ENCODE measurements around the gene CBR3. TPM values are rescaled to one million over a fixed set of nuclear protein-coding genes. Genes with fewer than 3 reads are reported as not detected.

Gene CBR3
- total and polyA plus RNA-seq, 2 experiments from 2014 or later = 4.6 to 8.7 TPM

DNA sequence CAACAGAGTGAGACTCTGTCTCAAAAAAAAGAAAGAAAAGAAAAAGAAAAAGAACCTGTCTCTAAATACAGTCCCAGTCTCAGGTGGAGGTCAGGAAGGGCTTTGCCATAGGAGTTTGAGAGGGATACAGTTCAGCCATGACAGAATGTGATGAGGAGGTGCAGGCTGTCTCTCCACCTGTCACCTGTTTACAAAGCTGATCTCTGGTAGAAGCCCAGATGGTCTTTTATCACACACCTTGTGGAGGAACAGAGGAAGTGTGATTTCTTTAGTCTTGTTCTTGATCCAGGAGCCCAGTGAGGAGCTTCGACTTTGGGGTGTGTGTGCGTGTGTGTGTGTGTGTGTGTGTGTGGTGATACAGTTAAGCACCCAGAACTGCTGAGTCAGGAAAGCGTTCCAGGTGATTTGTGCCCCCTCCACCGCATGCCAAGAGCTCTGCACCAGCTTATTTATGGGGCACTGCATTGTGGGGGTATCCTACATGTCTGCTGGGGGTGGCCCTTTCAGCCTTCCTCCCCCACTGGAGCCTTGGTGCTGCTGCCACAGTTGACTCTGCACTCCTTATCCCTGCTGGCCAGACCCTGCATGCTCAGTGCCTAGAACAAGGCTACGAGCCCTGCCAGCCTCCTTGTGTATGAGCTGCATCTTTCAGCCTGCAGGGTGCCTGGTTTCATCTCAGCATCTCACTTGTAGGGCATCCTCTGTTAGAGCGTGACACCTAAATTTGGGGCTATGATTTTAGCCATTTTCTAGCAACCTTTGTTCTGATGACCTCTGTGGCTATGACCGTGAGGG lies 41.1 kb downstream of the CBR3 start (continued):
- TF ChIP-seq, protein P1, sequence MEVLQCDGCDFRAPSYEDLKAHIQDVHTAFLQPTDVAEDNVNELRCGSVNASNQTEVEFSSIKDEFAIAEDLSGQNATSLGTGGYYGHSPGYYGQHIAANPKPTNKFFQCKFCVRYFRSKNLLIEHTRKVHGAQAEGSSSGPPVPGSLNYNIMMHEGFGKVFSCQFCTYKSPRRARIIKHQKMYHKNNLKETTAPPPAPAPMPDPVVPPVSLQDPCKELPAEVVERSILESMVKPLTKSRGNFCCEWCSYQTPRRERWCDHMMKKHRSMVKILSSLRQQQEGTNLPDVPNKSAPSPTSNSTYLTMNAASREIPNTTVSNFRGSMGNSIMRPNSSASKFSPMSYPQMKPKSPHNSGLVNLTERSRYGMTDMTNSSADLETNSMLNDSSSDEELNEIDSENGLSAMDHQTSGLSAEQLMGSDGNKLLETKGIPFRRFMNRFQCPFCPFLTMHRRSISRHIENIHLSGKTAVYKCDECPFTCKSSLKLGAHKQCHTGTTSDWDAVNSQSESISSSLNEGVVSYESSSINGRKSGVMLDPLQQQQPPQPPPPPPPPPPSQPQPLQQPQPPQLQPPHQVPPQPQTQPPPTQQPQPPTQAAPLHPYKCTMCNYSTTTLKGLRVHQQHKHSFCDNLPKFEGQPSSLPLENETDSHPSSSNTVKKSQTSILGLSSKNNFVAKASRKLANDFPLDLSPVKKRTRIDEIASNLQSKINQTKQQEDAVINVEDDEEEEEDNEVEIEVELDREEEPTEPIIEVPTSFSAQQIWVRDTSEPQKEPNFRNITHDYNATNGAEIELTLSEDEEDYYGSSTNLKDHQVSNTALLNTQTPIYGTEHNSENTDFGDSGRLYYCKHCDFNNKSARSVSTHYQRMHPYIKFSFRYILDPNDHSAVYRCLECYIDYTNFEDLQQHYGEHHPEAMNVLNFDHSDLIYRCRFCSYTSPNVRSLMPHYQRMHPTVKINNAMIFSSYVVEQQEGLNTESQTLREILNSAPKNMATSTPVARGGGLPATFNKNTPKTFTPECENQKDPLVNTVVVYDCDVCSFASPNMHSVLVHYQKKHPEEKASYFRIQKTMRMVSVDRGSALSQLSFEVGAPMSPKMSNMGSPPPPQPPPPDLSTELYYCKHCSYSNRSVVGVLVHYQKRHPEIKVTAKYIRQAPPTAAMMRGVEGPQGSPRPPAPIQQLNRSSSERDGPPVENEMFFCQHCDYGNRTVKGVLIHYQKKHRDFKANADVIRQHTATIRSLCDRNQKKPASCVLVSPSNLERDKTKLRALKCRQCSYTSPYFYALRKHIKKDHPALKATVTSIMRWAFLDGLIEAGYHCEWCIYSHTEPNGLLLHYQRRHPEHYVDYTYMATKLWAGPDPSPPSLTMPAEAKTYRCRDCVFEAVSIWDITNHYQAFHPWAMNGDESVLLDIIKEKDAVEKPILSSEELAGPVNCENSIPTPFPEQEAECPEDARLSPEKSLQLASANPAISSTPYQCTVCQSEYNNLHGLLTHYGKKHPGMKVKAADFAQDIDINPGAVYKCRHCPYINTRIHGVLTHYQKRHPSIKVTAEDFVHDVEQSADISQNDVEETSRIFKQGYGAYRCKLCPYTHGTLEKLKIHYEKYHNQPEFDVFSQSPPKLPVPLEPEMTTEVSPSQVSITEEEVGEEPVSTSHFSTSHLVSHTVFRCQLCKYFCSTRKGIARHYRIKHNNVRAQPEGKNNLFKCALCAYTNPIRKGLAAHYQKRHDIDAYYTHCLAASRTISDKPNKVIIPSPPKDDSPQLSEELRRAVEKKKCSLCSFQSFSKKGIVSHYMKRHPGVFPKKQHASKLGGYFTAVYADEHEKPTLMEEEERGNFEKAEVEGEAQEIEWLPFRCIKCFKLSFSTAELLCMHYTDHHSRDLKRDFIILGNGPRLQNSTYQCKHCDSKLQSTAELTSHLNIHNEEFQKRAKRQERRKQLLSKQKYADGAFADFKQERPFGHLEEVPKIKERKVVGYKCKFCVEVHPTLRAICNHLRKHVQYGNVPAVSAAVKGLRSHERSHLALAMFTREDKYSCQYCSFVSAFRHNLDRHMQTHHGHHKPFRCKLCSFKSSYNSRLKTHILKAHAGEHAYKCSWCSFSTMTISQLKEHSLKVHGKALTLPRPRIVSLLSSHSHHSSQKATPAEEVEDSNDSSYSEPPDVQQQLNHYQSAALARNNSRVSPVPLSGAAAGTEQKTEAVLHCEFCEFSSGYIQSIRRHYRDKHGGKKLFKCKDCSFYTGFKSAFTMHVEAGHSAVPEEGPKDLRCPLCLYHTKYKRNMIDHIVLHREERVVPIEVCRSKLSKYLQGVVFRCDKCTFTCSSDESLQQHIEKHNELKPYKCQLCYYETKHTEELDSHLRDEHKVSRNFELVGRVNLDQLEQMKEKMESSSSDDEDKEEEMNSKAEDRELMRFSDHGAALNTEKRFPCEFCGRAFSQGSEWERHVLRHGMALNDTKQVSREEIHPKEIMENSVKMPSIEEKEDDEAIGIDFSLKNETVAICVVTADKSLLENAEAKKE (CRISPR knock-in tag; IDR thresholded peaks at IDR 0.05) = no peak
- no peak for TF ChIP-seq EZH2phosphoT487 (IDR thresholded peaks at IDR 0.05; ENCODE audit: unreplicated experiment)
- no peak for TF ChIP-seq ZNF331 (CRISPR knock-in tag; IDR thresholded peaks at IDR 0.05; ENCODE audit: low read depth)
- no peak for TF ChIP-seq POLR2AphosphoS5 (IDR thresholded peaks at IDR 0.05; ENCODE audit: low read depth)

DNA sequence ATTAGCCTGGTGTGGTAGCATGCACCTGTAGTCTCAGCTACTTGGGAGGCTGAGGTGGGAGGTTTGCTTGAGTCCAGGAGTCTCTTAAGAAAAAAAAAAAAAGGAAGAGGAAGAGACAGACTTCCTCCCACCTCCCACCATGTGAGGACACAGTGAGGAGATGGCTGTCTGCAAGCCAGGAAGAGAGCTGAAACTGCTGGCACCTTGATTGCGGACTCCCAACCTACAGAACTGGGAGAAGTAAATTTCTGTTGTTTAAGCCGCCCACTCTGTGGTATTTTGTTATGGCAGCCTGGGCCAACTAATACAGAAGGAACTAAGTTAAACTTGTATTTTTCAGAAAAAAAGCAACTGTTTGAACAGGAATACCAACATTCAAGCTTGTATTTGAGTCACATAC lies 43.5 kb downstream of the CBR3 start:
- H3K27ac ChIP-seq (ENCODE audit: low read depth) = no peak overlapping the region
- no peaks in the 10 kb centered on the region for H4K20me1 ChIP-seq (replicated peaks; ENCODE audit: insufficient read depth)
- no peaks in the 10 kb centered on the region for H3K36me3 ChIP-seq (ENCODE audit: insufficient read depth)
- Mint-ChIP-seq H3K27me3 (ENCODE audit: insufficient read depth, low read depth, poor library complexity) (peaks cover 9% of the 10 kb centered on the region), H3K36me3 (ENCODE audit: low read depth) (no peaks in the 10 kb centered on the region), H3K4me1 (no peaks in the 10 kb centered on the region), H3K27ac (peak overlapping the region; percentile 28; the same call in 1 of the 2 replicates), H3K4me3 (no peak overlapping the region), H3K9me3 (no peaks in the 10 kb centered on the region)
- H3K27me3 ChIP-seq (ENCODE audit: insufficient read depth) = no peaks in the 10 kb centered on the region
- H3K79me2 ChIP-seq (replicated peaks; ENCODE audit: insufficient read depth) = no peaks in the 10 kb centered on the region
- H3K9me2 ChIP-seq (ENCODE audit: insufficient read depth) = no peaks in the 10 kb centered on the region
- H3K4me1 ChIP-seq (ENCODE audit: insufficient read depth) = no peaks in the 10 kb centered on the region
- no peak overlapping the region for H3K4me3 ChIP-seq
- DNase-seq (ENCODE audit: low spot score) (no peak), ATAC-seq (no peak)
- H3K4me2 ChIP-seq = no peak overlapping the region
- no peaks in the 10 kb centered on the region for H3F3A ChIP-seq (replicated peaks; ENCODE audit: low read depth)
- H2AFZ ChIP-seq = no peak overlapping the region
- TF ChIP-seq EZH2 (IDR thresholded peaks at IDR 0.05; ENCODE audit: low read depth, unreplicated experiment) (no peak), CREB1 (CRISPR knock-in tag; IDR thresholded peaks at IDR 0.05; ENCODE audit: low read depth) (no peak), NANOG (IDR thresholded peaks at IDR 0.05; ENCODE audit: borderline replicate concordance) (no peak), ZNF114 (CRISPR knock-in tag; IDR thresholded peaks at IDR 0.05) (no peak), POLR2AphosphoS5 (IDR thresholded peaks at IDR 0.05; ENCODE audit: low read depth) (no peak), JUNB (IDR thresholded peaks at IDR 0.05; ENCODE audit: unreplicated experiment) (no peak), EZH2phosphoT487 (IDR thresholded peaks at IDR 0.05; ENCODE audit: unreplicated experiment) (no peak)
- TF ChIP-seq, protein P2, sequence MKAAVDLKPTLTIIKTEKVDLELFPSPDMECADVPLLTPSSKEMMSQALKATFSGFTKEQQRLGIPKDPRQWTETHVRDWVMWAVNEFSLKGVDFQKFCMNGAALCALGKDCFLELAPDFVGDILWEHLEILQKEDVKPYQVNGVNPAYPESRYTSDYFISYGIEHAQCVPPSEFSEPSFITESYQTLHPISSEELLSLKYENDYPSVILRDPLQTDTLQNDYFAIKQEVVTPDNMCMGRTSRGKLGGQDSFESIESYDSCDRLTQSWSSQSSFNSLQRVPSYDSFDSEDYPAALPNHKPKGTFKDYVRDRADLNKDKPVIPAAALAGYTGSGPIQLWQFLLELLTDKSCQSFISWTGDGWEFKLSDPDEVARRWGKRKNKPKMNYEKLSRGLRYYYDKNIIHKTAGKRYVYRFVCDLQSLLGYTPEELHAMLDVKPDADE (IDR thresholded peaks at IDR 0.05) = no peak
- TF ChIP-seq, protein P3, sequence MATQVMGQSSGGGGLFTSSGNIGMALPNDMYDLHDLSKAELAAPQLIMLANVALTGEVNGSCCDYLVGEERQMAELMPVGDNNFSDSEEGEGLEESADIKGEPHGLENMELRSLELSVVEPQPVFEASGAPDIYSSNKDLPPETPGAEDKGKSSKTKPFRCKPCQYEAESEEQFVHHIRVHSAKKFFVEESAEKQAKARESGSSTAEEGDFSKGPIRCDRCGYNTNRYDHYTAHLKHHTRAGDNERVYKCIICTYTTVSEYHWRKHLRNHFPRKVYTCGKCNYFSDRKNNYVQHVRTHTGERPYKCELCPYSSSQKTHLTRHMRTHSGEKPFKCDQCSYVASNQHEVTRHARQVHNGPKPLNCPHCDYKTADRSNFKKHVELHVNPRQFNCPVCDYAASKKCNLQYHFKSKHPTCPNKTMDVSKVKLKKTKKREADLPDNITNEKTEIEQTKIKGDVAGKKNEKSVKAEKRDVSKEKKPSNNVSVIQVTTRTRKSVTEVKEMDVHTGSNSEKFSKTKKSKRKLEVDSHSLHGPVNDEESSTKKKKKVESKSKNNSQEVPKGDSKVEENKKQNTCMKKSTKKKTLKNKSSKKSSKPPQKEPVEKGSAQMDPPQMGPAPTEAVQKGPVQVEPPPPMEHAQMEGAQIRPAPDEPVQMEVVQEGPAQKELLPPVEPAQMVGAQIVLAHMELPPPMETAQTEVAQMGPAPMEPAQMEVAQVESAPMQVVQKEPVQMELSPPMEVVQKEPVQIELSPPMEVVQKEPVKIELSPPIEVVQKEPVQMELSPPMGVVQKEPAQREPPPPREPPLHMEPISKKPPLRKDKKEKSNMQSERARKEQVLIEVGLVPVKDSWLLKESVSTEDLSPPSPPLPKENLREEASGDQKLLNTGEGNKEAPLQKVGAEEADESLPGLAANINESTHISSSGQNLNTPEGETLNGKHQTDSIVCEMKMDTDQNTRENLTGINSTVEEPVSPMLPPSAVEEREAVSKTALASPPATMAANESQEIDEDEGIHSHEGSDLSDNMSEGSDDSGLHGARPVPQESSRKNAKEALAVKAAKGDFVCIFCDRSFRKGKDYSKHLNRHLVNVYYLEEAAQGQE (IDR thresholded peaks at IDR 0.05; ENCODE audit: unreplicated experiment) = no peak

All from GM23338 (cell line).